Measurements from ENCODE around the gene YY1.

DNA sequence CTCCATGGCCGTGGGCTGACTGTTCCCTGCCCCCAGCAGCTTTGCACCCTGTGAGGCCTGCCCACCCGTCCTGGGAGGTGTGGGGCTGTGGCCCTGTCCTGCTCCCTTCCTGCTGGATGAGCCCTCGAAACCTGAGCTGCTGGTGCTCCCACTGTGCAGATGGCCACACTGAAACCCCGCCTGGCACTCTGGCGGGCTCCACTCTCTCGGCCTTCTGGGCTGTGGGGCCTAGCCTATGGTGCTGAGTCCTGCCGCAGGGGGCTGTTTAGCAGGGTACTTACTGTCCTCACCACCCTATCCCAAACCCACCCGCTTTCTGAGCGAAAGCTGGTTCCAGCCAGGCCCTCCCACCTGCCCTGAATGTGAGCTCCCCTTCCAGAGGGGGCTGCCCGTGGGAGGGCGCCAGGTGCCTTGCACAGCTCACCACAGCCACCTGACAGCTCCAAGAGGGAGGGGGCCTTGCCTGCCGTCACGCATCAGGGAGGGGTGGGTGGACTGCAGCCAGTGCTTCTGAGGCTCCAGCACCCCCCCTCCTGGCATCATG lies 91.5 kb downstream of the YY1 start:
- no peak for TF ChIP-seq NFE2L2 (IDR thresholded peaks at IDR 0.05; ENCODE audit: low read depth, low read length)
- TF ChIP-seq POLR2A (IDR thresholded peaks at IDR 0.05; ENCODE audit: low read depth, low read length): no peak
- TF ChIP-seq, protein P1, sequence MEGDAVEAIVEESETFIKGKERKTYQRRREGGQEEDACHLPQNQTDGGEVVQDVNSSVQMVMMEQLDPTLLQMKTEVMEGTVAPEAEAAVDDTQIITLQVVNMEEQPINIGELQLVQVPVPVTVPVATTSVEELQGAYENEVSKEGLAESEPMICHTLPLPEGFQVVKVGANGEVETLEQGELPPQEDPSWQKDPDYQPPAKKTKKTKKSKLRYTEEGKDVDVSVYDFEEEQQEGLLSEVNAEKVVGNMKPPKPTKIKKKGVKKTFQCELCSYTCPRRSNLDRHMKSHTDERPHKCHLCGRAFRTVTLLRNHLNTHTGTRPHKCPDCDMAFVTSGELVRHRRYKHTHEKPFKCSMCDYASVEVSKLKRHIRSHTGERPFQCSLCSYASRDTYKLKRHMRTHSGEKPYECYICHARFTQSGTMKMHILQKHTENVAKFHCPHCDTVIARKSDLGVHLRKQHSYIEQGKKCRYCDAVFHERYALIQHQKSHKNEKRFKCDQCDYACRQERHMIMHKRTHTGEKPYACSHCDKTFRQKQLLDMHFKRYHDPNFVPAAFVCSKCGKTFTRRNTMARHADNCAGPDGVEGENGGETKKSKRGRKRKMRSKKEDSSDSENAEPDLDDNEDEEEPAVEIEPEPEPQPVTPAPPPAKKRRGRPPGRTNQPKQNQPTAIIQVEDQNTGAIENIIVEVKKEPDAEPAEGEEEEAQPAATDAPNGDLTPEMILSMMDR (conservative IDR thresholded peaks at IDR 0.05; ENCODE audit: low read depth, low read length): no peak
- no peak for TF ChIP-seq MAFK (IDR thresholded peaks at IDR 0.05; ENCODE audit: low read depth, low read length)
- TF ChIP-seq, protein P2, sequence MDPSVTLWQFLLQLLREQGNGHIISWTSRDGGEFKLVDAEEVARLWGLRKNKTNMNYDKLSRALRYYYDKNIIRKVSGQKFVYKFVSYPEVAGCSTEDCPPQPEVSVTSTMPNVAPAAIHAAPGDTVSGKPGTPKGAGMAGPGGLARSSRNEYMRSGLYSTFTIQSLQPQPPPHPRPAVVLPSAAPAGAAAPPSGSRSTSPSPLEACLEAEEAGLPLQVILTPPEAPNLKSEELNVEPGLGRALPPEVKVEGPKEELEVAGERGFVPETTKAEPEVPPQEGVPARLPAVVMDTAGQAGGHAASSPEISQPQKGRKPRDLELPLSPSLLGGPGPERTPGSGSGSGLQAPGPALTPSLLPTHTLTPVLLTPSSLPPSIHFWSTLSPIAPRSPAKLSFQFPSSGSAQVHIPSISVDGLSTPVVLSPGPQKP (IDR thresholded peaks at IDR 0.05; ENCODE audit: borderline replicate concordance, low read depth, low read length): no peak
